Adrenal gland (tissue), 5 donors: ENCODE results near the gene CWF19L1.

ENCODE experiments used
- POLR2A ChIP-seq, 2 donors: fragments of 450-650 bp; IDR thresholded peaks; one replicate each; pipeline ENCODE4 v1.6.1; 2017; ENCODE audit warnings: antibody characterized with exemption in 2 of 2, mild to moderate bottlenecking in 2 of 2, moderate library complexity in 1 of 2
- TF ChIP-seq, protein P1 (sequence below), 6 experiments: fragments of 450-650 bp in 4 of 6; fragments of 200-600 bp in 2 of 6; sonication (generic) in 1 of 6; IDR thresholded peaks; 1 replicate in 5 of 6; 2 replicates in 1 of 6; pipeline versions ENCODE4 v1.5.1 to v1.8.0; 2016 to 2021; ENCODE audit warnings: antibody characterized with exemption in 6 of 6, mild to moderate bottlenecking in 2 of 6, moderate library complexity in 1 of 6
- donor health status: DM: no; HTN: no; CAD: no.

- TF ChIP-seq, protein P1, sequence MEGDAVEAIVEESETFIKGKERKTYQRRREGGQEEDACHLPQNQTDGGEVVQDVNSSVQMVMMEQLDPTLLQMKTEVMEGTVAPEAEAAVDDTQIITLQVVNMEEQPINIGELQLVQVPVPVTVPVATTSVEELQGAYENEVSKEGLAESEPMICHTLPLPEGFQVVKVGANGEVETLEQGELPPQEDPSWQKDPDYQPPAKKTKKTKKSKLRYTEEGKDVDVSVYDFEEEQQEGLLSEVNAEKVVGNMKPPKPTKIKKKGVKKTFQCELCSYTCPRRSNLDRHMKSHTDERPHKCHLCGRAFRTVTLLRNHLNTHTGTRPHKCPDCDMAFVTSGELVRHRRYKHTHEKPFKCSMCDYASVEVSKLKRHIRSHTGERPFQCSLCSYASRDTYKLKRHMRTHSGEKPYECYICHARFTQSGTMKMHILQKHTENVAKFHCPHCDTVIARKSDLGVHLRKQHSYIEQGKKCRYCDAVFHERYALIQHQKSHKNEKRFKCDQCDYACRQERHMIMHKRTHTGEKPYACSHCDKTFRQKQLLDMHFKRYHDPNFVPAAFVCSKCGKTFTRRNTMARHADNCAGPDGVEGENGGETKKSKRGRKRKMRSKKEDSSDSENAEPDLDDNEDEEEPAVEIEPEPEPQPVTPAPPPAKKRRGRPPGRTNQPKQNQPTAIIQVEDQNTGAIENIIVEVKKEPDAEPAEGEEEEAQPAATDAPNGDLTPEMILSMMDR (IDR thresholded peaks at IDR 0.05) = no peak
- no peak for TF ChIP-seq POLR2A (IDR thresholded peaks at IDR 0.05)
These were observed 18.6 kb downstream of the CWF19L1 start for GRCh38 chr10:100248820-100249219.
